ENCODE data around the gene NBPF3. TPM values are rescaled to one million over a fixed set of nuclear protein-coding genes. Genes with fewer than 3 reads are reported as not detected.
"Not testable (repeated sequence)": the region's sequence is repeated elsewhere in the genome, so short reads cannot be mapped to it uniquely, and the experiment has no call there.

The NBPF3 gene
- total RNA-seq, 1 experiment from 2014 or later = 21.4 TPM

DNA sequence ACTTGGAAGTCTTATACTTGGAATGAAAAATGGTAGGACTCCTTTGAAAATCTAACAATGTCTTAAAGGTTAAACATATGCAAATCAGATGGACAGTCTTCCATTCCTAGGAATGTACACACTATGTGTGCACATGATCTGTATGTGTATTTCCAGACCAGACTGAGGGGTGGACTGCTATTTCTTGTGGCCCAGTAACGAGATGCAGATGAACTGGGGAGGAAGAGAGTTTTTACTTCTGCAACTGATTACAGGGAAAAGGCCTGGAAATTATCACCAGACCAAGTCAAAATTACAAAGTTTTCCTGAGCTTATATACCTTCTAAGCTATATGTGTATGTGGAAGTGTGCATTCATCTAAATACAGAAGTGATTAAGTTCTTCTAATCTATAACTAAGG is 17.7 kb downstream of the NBPF3 start (continued):
- TF ChIP-seq ARID4B (CRISPR knock-in tag; IDR thresholded peaks at IDR 0.05; ENCODE audit: borderline replicate concordance) = no peak
- TF ChIP-seq TEAD4 (CRISPR knock-in tag; IDR thresholded peaks at IDR 0.05) = no peak
- TF ChIP-seq, protein P1, sequence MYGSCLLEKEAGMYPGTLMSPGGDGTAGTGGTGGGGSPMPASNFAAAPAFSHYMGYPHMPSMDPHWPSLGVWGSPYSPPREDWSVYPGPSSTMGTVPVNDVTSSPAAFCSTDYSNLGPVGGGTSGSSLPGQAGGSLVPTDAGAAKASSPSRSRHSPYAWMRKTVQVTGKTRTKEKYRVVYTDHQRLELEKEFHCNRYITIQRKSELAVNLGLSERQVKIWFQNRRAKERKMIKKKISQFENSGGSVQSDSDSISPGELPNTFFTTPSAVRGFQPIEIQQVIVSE (CRISPR knock-in tag; IDR thresholded peaks at IDR 0.05; ENCODE audit: borderline replicate concordance) = no peak
- TF ChIP-seq, protein P2, sequence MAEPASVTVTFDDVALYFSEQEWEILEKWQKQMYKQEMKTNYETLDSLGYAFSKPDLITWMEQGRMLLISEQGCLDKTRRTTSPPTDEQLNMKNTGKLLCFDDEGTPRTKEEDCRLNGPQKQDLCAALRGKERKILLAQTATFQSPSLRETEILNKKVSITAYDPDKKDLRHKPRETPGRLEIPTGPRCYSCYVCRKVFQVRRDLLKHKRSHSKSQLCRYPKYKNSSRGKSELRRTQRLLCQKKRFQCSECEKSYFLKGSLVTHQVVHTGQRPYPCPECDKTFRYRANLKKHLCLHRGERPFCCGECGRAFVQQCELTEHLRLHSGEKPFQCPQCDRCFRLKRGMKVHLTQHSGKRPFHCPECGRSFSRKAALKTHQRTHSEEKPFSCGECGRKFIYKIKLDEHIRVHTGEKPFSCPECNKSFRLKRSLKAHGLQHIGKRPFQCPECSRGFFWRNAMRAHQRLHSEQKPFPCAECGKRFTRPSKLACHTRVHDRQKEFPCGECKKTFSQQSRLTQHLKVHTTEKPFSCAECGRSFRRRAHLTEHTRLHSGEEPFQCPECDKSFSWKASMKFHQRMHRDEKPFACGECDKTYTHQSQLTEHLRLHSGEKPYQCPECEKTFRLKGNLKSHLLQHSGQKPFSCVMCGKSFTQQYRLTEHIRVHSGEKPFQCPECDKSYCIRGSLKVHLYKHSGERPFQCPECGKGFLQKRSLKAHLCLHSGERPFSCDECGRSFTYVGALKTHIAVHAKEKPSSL (CRISPR knock-in tag; conservative IDR thresholded peaks at IDR 0.05) = no peak

DNA sequence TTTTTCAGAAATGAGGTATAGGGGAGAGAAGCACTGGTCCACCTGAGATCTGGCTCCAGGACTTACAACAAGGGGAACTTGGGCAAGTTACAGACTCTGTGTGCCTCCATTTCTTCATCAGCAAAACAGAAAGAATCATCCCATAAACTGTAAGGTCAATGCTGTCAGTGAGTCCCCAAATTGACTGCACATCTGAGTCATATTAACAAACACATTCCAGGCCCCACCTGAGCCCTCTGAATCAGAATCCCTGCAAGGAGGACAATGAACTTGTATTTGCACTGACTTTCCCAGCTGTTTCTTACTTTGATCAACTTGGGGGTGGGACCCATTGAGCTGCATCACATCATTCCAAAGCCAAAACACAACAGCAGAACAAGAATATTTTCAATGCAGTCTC is 25.2 kb downstream of the NBPF3 start:
- DNase-seq (ENCODE audit: low spot score); H3K36me3 Mint-ChIP-seq; CTCF ChIA-PET; POLR2A ChIA-PET; H3K4me3 Mint-ChIP-seq; H3K27ac Mint-ChIP-seq; H3K9me3 Mint-ChIP-seq; H3K27me3 Mint-ChIP-seq (ENCODE audit: low read depth); ATAC-seq: not testable (repeated sequence)
- peaks cover 42% of the 10 kb centered on the region for H3K4me1 Mint-ChIP-seq

- DNase-seq (ENCODE audit: low spot score); ATAC-seq; H3K9me3 Mint-ChIP-seq; H3K27me3 Mint-ChIP-seq (ENCODE audit: low read depth): not testable (repeated sequence)
- H3K27ac Mint-ChIP-seq = peak overlapping the region; percentile 77
- H3K36me3 Mint-ChIP-seq = peaks cover 12% of the 10 kb centered on the region
- ChIA-PET CTCF (interaction anchor here (1.0 to 2.2 kb wide), 11 partner anchors 9 to 197 kb away, joined by 3 to 10 read pairs (median 5); partner anchors contain the start of gene ALPL), POLR2A (interaction anchor here (0.6 kb wide), 1 partner anchor 254 kb away, joined by 3 read pairs; no protein-coding TSS in a partner anchor)
- H3K4me3 Mint-ChIP-seq = peak overlapping the region; percentile 21
- peaks cover 52% of the 10 kb centered on the region for H3K4me1 Mint-ChIP-seq
Observed at GRCh38 chr1:21467946-21468345, 28.0 kb downstream of the NBPF3 start.

DNA sequence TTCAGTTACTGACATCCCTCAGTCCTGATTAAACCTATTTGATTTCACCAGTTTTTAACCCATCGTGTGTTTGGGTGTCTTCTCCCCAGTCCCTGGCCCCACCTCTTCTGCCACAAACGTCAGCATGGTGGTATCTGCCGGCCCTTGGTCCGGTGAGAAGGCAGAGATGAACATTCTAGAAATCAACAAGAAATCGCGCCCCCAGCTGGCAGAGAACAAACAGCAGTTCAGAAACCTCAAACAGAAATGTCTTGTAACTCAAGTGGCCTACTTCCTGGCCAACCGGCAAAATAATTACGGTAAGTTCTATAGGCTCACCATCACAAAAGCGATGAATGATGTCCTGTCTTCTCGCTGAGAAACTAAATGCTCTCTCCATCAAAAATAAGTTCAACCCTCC is 28.7 kb downstream of the NBPF3 start:
- ChIA-PET CTCF (interaction anchor here (0.6 to 2.2 kb wide), 12 partner anchors 8 to 210 kb away, joined by 3 to 10 read pairs (median 4); partner anchors contain the start of gene ALPL), POLR2A (interaction anchor here (0.6 kb wide), 1 partner anchor 255 kb away, joined by 3 read pairs; no protein-coding TSS in a partner anchor)
- peaks cover 15% of the 10 kb centered on the region for H3K36me3 Mint-ChIP-seq
- no peaks in the 10 kb centered on the region for H3K9me3 Mint-ChIP-seq
- H3K27ac Mint-ChIP-seq = no peak overlapping the region; the same call in 1 of the 2 replicates
- no peak overlapping the region for H3K4me3 Mint-ChIP-seq
- peaks cover 52% of the 10 kb centered on the region for H3K4me1 Mint-ChIP-seq
- no peak for TF ChIP-seq HMGA2 (CRISPR knock-in tag; IDR thresholded peaks at IDR 0.05)
- peak; percentile 58 for TF ChIP-seq CTCF (IDR thresholded peaks at IDR 0.05)
- no peaks in the 10 kb centered on the region for H3K27me3 Mint-ChIP-seq (ENCODE audit: low read depth)
- no peak for ATAC-seq
- DNase-seq (ENCODE audit: low spot score) = peak; percentile 72

GRCh38 chr1:21469581-21469980 is 29.6 kb downstream of the NBPF3 start:
- H3K36me3 Mint-ChIP-seq = peaks cover 17% of the 10 kb centered on the region
- no peaks in the 10 kb centered on the region for H3K9me3 Mint-ChIP-seq
- H3K4me3 Mint-ChIP-seq = no peak overlapping the region
- ChIA-PET CTCF (interaction anchor here (1.0 to 2.2 kb wide), 4 partner anchors 21 to 101 kb away, joined by 3 to 10 read pairs (median 6); no protein-coding TSS in a partner anchor), POLR2A (no interaction called here)
- H3K27ac Mint-ChIP-seq = 0 out of 2 replicates have a peak overlapping the region, but pooled peaks have one; percentile 10
- ATAC-seq = no peak
- no peak for DNase-seq (ENCODE audit: low spot score)
- TF ChIP-seq ERG (CRISPR knock-in tag; IDR thresholded peaks at IDR 0.05) (no peak), ZNF423 (CRISPR knock-in tag; IDR thresholded peaks at IDR 0.05) (no peak), TP53 (CRISPR knock-in tag; IDR thresholded peaks at IDR 0.05) (no peak), SMAD4 (CRISPR knock-in tag; IDR thresholded peaks at IDR 0.05) (no peak), GTF2I (CRISPR knock-in tag; conservative IDR thresholded peaks at IDR 0.05) (no peak), MXD4 (CRISPR knock-in tag; IDR thresholded peaks at IDR 0.05; ENCODE audit: borderline replicate concordance) (no peak), OVOL2 (CRISPR knock-in tag; IDR thresholded peaks at IDR 0.05; ENCODE audit: borderline replicate concordance) (no peak), CREM (CRISPR knock-in tag; IDR thresholded peaks at IDR 0.05) (no peak)
- TF ChIP-seq, protein P1 (CRISPR knock-in tag; IDR thresholded peaks at IDR 0.05; ENCODE audit: borderline replicate concordance) = no peak
- peaks cover 52% of the 10 kb centered on the region for H3K4me1 Mint-ChIP-seq
- H3K27me3 Mint-ChIP-seq (ENCODE audit: low read depth) = no peaks in the 10 kb centered on the region

All from WTC11 (cell line).